GM18909 (cell line): ENCODE measurements around the gene SHROOM3.

Experiments
- ATAC-seq: cut with Tn5 transposase; IDR thresholded peaks from one replicate; pipeline ENCODE4 v1.9.1; 2021; ENCODE audit warnings: mild to moderate bottlenecking; ENCODE audit not compliant: unreplicated experiment, poor library complexity

The SHROOM3 gene

DNA sequence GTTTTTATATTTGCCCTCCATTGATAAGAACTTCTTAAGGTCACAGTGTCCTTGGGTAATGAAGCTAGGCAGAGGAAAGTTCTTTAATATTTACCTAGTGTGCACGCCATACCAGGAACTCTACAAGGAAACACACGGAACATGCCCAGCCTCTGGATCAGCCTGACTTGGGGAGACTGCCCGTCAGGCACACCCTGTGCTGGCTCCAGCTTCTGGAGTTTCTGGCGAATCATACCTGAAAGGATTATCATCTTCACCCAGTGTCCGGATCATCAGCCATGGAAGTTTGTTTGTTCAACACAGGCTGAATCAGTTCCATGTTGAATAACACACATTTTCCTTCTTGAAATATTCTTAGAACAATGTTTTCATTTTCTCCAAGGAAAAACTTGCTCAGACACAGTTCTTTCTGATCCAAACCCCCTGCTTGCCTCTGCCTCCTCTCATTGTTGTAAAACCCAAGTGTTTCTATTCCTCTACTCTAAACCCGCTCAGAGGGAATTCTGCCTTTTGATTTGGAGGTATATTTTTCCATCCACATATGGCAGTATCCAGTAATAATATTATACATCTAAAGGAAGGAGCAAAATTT is 176.7 kb downstream of the SHROOM3 start:
- ATAC-seq: no peak

DNA sequence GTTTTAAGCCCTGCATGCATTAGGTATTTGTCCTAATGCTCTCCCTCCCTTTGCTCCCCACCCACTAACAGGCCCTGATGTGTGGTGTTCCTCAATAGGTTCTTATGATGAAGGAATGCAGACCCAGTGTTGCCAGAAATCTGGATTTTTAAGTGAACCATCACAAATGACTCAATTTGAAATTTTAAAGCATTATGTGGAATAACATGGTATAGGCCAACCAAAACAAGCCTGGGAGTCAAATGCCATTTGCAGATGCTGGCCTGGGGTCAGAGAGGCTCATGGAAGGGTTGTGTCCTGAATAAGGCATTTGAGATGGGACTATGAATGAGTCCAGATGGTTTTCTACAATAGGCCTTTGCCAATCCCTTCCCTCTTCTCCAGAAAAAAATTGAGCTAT is 179.6 kb downstream of the SHROOM3 start:
- no peak for ATAC-seq

GRCh38 chr4:76615999-76616398 is 181.0 kb downstream of the SHROOM3 start:
- ATAC-seq: no peak

- no peak for ATAC-seq
These were observed 181.5 kb downstream of the SHROOM3 start for GRCh38 chr4:76616526-76616925.

DNA sequence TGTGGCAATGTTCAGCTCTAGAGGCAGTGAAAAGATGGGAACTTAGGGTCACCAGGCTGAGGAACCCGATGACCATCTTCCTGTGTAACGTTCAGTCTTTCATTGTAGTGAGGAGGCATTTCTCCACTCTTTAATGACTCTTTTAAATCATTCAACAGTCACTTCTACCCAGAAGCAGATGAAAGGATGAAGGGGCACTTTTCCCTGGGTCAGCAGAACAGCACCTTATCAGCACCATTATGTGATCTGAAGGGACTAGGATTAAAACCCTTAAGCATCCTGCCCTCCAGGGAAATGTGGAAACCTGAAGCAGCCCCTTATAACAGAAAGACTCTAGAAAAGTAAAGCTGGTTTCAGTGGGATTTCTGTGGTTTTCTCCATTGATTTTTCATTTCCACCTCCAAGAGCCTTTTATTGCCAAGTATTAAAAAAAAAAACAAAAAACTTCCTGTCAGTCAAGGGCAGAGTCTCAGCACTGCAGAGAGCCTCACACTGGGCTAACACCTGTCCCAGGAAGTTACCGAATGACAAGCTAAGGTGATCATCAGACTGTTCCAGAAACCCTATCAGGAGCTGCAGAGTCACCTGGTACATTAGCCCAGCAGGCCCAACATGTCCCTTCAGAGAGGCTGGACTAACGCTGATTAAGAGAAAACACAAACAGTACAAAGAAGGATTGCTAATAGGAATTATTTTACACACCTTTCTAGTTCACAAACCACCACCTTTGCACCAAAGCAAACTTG is 185.9 kb downstream of the SHROOM3 start:
- no peak for ATAC-seq

- no peak for ATAC-seq
These were observed 187.1 kb downstream of the SHROOM3 start for GRCh38 chr4:76622126-76622525.

DNA sequence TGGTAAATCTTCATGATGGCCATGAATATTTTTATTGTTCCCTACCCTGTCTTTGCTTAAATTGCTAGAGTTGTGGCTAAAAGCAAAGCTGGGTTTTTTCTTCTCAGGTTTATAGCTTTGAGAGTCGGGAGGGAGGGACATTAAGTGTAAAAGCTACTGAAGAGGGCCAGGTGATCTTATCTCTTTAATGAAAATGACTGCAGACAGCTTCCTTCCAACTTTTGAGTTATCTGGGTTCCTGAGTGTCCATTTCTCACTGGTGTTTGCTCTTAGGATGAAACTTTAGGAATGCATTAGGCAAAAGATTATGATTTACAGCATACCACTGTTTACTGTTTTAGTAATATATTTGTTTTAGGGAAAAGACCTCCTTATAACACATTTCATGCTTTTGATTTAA is 187.7 kb downstream of the SHROOM3 start:
- ATAC-seq: no peak

DNA sequence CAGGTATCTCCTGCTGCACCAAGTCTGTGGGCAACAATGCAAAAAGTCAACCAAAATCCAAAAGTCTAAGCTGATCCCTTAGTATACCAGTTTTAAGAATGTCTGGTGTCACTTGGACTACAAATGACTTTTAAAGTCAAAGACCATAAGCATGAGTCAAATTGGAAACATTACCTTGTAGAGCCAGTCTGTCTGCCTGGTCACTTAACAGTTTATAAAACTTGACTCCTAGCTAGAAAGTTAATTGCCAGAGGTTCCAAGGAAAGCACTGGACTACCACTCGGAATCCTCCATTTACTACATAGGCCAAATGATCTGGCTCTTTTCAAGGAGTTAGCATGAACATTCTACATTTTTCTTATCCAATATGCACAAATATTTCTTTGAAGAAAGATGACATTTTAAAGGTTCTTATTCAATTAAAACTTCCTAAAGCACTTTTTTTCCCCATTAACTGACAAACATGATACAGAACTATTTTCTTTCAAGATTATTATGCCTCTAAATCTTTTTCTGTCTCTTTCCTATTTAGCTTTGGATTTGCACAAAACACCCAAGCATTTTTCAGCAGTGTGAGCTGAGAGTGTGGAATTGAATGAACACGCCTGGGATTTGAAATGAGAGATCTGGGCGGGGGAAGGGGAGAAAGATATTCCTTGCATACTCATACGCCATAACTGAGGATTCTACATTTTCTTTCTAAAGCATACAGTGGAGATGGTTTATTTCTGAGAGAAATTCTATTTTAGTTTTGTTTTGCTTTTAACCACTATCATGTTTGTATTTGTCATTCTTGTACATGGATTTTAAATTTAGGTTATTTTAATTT is 188.4 kb downstream of the SHROOM3 start:
- no peak for ATAC-seq

DNA sequence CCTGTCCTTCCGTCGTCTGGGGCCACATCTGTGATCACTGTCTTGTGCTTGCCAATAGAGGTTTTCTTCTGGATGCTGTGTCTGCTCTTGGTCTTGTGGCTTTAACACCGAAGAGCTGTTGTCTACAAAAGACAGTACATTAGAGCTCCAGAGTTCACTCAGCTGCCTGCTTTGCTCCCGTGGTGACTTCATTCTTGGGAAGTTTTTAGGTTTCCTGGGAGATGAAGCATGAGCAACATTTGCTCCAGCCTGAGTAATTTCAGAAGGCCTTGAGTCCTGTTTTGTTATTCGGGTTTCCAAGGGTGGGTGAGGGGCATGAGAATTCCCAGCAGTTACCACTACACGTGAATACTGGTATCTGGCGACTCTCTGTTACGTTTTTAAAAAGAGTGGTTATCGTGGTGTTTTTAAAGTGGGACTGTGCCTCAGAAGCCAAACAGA is 189.2 kb downstream of the SHROOM3 start:
- ATAC-seq: no peak

GRCh38 chr4:76624931-76625715 is 190.1 kb downstream of the SHROOM3 start:
- no peak for ATAC-seq

DNA sequence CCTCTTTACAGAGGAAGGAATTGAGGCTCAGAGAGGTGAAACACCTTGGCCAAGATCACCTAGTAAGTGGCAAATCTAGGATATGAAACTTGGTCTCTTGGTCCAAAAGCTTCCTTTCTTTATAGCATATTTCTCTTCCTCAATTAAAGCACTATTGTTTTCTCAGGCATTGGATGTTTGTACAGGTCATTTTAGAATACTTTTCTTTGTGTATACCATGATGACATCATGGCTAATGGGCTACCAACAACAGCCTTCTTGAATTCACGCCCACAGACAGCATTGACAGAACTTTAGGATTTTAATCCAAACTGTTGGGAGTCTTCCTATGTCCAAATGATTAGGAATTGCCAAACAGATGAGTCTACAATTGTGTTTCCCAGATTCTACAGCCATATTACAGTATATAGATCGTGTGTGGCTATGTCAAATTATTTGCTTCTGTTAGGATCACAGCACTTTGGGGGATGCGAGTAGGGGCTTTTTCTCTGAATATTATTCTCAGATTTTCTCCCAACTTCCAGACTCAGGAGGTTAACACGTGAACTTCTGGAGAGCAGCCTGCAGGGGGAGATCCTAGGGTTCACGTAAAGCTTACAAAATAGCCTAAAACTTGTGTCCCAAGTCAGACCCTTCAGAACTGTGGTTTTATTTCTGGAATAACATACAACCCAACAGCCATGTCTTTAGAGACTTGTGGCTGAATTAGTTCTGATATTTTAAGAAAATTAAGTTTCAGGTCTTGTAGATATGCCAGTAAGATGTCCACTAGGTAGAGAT is 191.8 kb downstream of the SHROOM3 start:
- no peak for ATAC-seq

GRCh38 chr4:76628251-76628650 is 193.2 kb downstream of the SHROOM3 start:
- ATAC-seq: no peak

GRCh38 chr4:76630741-76631140 is 195.7 kb downstream of the SHROOM3 start:
- ATAC-seq: no peak

GRCh38 chr4:76634220-76634619 is 199.2 kb downstream of the SHROOM3 start:
- ATAC-seq: no peak

DNA sequence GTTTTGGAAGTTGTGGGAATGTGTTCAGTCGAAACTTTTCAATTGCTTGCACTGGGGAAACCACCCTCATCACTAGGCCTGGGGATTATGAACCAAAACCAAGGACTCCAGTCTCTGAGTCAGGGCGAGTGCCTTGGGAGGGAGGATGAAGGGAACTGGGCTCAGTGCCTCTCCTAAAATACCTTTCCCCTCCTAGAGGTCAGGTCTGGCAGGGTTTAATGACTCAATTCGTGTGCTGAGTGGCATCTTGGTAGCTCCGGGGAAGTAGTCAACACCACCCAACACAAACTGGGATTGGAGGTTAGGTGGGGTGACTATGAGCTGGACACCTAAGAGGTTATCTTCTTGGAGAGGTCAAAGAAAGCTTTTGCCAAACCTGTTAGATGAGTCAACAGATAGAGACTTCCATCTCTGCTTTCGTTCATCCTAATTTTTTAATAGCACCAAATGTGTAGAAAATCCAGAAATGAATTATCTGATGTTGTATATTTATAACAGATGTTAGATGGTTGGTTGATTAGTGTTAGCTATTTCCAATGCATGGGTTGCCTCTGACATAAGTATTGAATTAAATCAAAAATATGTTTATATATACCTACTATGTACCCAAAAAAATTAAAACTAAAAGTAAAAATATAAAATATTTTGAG is 202.8 kb downstream of the SHROOM3 start:
- no peak for ATAC-seq

- ATAC-seq: no peak
These were observed 204.3 kb downstream of the SHROOM3 start for GRCh38 chr4:76639288-76639687.

GRCh38 chr4:76640353-76640910 is 205.4 kb downstream of the SHROOM3 start:
- no peak for ATAC-seq

DNA sequence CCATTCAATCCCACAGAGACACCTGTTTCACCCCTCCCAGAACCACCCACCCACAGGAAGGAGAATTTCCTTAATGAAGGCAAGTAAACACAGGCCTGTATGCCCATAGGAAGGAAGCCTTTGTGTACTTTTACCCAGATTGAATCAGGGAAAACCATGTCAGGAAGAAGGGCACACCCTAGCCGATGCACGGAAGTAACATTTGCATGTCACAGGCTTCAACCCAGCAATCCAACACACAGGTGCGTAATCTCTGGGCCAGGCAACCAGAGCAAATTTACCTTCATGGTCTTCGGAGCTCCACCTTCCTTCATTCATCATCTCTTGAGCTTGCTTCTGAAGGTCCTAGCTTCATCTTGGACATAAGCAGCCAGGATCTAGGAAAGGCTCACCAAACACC is 206.3 kb downstream of the SHROOM3 start:
- no peak for ATAC-seq

GRCh38 chr4:76641758-76642157 is 206.7 kb downstream of the SHROOM3 start:
- no peak for ATAC-seq
